Measurements from ENCODE around the gene CBARP. TPM values are rescaled to one million over a fixed set of nuclear protein-coding genes. Genes with fewer than 3 reads are reported as not detected.

CBARP gene
- total and polyA plus RNA-seq, 9 of the 15 experiments (the other 6 are each of a cell fraction or from before 2014, with no cell fraction given): 0.03 to 8.9 (median 1.2) TPM; not detected in 1

DNA sequence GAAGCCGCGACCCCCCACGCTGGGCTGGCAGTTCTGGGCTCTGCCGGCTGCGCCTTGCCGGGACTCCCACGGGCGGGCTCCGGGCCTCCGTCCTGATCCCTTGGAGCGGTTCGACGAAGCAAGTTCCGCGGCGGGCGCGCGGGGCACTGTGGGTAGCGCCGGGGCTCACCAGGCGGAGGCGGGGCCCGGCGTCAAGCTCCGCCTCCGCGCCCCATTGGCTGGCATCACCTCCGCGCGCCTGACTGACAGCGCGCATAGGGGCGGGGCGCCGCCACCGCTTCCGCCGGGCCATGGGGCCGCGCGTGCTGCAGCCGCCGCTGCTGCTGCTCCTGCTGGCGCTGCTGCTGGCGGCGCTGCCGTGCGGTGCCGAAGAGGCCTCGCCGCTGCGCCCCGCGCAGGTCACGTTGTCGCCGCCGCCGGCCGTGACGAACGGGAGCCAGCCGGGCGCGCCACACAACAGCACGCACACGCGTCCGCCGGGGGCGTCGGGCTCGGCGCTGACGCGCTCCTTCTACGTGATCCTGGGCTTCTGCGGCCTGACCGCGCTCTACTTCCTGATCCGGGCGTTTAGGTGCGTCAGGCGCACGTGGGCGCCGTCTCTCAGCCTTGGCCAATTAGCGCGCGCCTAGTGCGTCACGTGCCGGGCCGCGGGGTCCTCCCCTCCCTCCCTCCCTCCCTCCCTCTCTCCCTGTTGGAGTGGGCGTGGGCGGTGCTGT, 37.6 kb upstream of the CBARP start, which contains the start of gene FAM174C (continued):
- TF ChIP-seq, protein P1, sequence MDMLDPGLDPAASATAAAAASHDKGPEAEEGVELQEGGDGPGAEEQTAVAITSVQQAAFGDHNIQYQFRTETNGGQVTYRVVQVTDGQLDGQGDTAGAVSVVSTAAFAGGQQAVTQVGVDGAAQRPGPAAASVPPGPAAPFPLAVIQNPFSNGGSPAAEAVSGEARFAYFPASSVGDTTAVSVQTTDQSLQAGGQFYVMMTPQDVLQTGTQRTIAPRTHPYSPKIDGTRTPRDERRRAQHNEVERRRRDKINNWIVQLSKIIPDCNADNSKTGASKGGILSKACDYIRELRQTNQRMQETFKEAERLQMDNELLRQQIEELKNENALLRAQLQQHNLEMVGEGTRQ (CRISPR knock-in tag; IDR thresholded peaks at IDR 0.05): peak; percentile 100
- no peak for TF ChIP-seq RBM22 (IDR thresholded peaks at IDR 0.05; ENCODE audit: low read depth, low read length, poor library complexity, severe bottlenecking)
- no peak for TF ChIP-seq ZBTB34 (CRISPR knock-in tag; IDR thresholded peaks at IDR 0.05)
- no peak for TF ChIP-seq ZC3H8 (IDR thresholded peaks at IDR 0.05)
- no peak for TF ChIP-seq ZNF253 (CRISPR knock-in tag; conservative IDR thresholded peaks at IDR 0.05)
- peak; percentile 81 for TF ChIP-seq POLR2AphosphoS5 (IDR thresholded peaks at IDR 0.05; ENCODE audit: control insufficient read depth, insufficient read depth, low read depth, low read length)
- no peak for TF ChIP-seq SMC3 (conservative IDR thresholded peaks at IDR 0.05; ENCODE audit: insufficient read depth, low read depth, low read length)
- TF ChIP-seq FOXP1 (CRISPR knock-in tag; IDR thresholded peaks at IDR 0.05): peak; percentile 89; the same call in 1 of the 2 replicates
- TF ChIP-seq KLF10 (CRISPR knock-in tag; IDR thresholded peaks at IDR 0.05): no peak
- no peak for TF ChIP-seq BRCA1 (IDR thresholded peaks at IDR 0.05)
- TF ChIP-seq BRCA1 (CRISPR knock-in tag; IDR thresholded peaks at IDR 0.05): no peak
- TF ChIP-seq PHTF2 (CRISPR knock-in tag; IDR thresholded peaks at IDR 0.05): no peak
- TF ChIP-seq, protein P2, sequence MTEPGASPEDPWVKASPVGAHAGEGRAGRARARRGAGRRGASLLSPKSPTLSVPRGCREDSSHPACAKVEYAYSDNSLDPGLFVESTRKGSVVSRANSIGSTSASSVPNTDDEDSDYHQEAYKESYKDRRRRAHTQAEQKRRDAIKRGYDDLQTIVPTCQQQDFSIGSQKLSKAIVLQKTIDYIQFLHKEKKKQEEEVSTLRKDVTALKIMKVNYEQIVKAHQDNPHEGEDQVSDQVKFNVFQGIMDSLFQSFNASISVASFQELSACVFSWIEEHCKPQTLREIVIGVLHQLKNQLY (CRISPR knock-in tag; conservative IDR thresholded peaks at IDR 0.05): no peak; a peak in 1 of 4 replicates
- peak; percentile 33 for TF ChIP-seq CREB3L1 (IDR thresholded peaks at IDR 0.05; ENCODE audit: borderline replicate concordance, low read depth)
- peak; percentile 84 for TF ChIP-seq POLR2B (IDR thresholded peaks at IDR 0.05; ENCODE audit: low read depth, partially characterized antibody)
- TF ChIP-seq POLR2H (tag; IDR thresholded peaks at IDR 0.05; ENCODE audit: low read depth): no peak
- TF ChIP-seq BRF1 (IDR thresholded peaks at IDR 0.05; ENCODE audit: borderline replicate concordance, extremely low read depth, insufficient read length): no peak
- no peak for TF ChIP-seq ZNF311 (CRISPR knock-in tag; IDR thresholded peaks at IDR 0.05)
- TF ChIP-seq ZKSCAN8 (CRISPR knock-in tag; IDR thresholded peaks at IDR 0.05): no peak
- TF ChIP-seq, protein P3, sequence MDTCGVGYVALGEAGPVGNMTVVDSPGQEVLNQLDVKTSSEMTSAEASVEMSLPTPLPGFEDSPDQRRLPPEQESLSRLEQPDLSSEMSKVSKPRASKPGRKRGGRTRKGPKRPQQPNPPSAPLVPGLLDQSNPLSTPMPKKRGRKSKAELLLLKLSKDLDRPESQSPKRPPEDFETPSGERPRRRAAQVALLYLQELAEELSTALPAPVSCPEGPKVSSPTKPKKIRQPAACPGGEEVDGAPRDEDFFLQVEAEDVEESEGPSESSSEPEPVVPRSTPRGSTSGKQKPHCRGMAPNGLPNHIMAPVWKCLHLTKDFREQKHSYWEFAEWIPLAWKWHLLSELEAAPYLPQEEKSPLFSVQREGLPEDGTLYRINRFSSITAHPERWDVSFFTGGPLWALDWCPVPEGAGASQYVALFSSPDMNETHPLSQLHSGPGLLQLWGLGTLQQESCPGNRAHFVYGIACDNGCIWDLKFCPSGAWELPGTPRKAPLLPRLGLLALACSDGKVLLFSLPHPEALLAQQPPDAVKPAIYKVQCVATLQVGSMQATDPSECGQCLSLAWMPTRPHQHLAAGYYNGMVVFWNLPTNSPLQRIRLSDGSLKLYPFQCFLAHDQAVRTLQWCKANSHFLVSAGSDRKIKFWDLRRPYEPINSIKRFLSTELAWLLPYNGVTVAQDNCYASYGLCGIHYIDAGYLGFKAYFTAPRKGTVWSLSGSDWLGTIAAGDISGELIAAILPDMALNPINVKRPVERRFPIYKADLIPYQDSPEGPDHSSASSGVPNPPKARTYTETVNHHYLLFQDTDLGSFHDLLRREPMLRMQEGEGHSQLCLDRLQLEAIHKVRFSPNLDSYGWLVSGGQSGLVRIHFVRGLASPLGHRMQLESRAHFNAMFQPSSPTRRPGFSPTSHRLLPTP (IDR thresholded peaks at IDR 0.05; ENCODE audit: borderline replicate concordance, extremely low read depth, insufficient read length): no peak
- no peak for TF ChIP-seq ZKSCAN1 (IDR thresholded peaks at IDR 0.05; ENCODE audit: low read depth, low read length)

All from K562 (cell line).